ENCODE measurements around the gene KCNK15.
A peak's percentile ranks its signal among the peaks of the same experiment; 100 is the strongest.

KCNK15 gene

GRCh38 chr20:44716309-44717106, 29.2 kb upstream of the KCNK15 start:
- Histone ChIP-seq H3K9me2 (ENCODE audit: low read depth, low read length) (no peaks in the 10 kb centered on the region), H3K4me1 (ENCODE audit: insufficient read depth, low read length, severe bottlenecking) (no peaks in the 10 kb centered on the region), H3K9me3 (ENCODE audit: low read length) (no peaks in the 10 kb centered on the region), H3F3A (ENCODE audit: insufficient read depth, low read length) (no peaks in the 10 kb centered on the region), H3K27me3 (ENCODE audit: insufficient read depth, low read length) (peaks cover 5% of the 10 kb centered on the region), H4K20me1 (ENCODE audit: insufficient read depth, low read length) (no peaks in the 10 kb centered on the region), H3K4me2 (ENCODE audit: low read length) (no peak overlapping the region), H3K4me3 (ENCODE audit: low read depth, low read length, poor library complexity, severe bottlenecking) (no peak overlapping the region), H3K27ac (ENCODE audit: low read depth, low read length, poor library complexity, severe bottlenecking) (no peak overlapping the region), H2AFZ (ENCODE audit: low read length) (no peak overlapping the region), H3K79me2 (ENCODE audit: insufficient read depth, low read length) (no peaks in the 10 kb centered on the region), H3K9ac (ENCODE audit: low read length) (no peak overlapping the region), H3K36me3 (ENCODE audit: insufficient read depth, low read length) (no peaks in the 10 kb centered on the region)
- TF ChIP-seq EZH2 (IDR thresholded peaks at IDR 0.05; ENCODE audit: borderline replicate concordance, low read length) (no peak), CTCF (IDR thresholded peaks at IDR 0.05; ENCODE audit: low read length) (no peak)

DNA sequence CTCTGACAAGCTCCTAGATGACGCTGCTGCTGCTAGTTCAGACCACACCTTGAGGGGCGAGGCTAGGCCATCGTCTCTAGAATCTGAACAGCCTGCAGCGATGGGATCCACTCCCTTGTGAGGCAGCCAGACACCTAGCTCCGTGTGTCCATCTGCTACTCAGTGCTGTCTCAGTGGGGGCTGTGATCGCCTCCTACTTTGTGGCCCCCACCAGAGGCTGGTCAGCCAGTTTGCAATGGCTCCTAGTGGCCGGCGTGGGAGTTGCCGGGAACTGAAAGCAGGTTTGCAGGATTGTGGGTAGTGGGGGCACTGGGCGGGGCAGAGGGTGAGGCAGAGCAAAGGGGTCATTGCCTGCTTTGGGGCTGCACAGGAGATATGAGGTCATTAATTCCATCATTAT, 27.7 kb upstream of the KCNK15 start:
- Histone ChIP-seq H3K36me3 (ENCODE audit: insufficient read depth, low read length) (no peaks in the 10 kb centered on the region), H3K27ac (ENCODE audit: low read depth, low read length, poor library complexity, severe bottlenecking) (no peak overlapping the region), H3K9ac (ENCODE audit: low read length) (no peak overlapping the region), H3K4me3 (ENCODE audit: low read depth, low read length, poor library complexity, severe bottlenecking) (no peak overlapping the region), H3K27me3 (ENCODE audit: insufficient read depth, low read length) (peaks cover 5% of the 10 kb centered on the region), H3K4me2 (ENCODE audit: low read length) (no peak overlapping the region), H3F3A (ENCODE audit: insufficient read depth, low read length) (no peaks in the 10 kb centered on the region), H3K79me2 (ENCODE audit: insufficient read depth, low read length) (no peaks in the 10 kb centered on the region), H3K9me2 (ENCODE audit: low read depth, low read length) (no peaks in the 10 kb centered on the region), H2AFZ (ENCODE audit: low read length) (no peak overlapping the region), H3K4me1 (ENCODE audit: insufficient read depth, low read length, severe bottlenecking) (no peaks in the 10 kb centered on the region), H3K9me3 (ENCODE audit: low read length) (no peaks in the 10 kb centered on the region), H4K20me1 (ENCODE audit: insufficient read depth, low read length) (no peaks in the 10 kb centered on the region)
- TF ChIP-seq EZH2 (IDR thresholded peaks at IDR 0.05; ENCODE audit: borderline replicate concordance, low read length) = no peak
- TF ChIP-seq CTCF (IDR thresholded peaks at IDR 0.05; ENCODE audit: low read length) = peak; percentile 32; the same call in 1 of the 2 replicates

GRCh38 chr20:44719841-44720240, 25.8 kb upstream of the KCNK15 start:
- H3K36me3 ChIP-seq (ENCODE audit: insufficient read depth, low read length) = no peaks in the 10 kb centered on the region
- no peak overlapping the region for H3K4me2 ChIP-seq (ENCODE audit: low read length)
- H3K4me1 ChIP-seq (ENCODE audit: insufficient read depth, low read length, severe bottlenecking) = no peaks in the 10 kb centered on the region
- peaks cover 5% of the 10 kb centered on the region for H3K27me3 ChIP-seq (ENCODE audit: insufficient read depth, low read length)
- TF ChIP-seq EZH2 (IDR thresholded peaks at IDR 0.05; ENCODE audit: borderline replicate concordance, low read length) (no peak), CTCF (IDR thresholded peaks at IDR 0.05; ENCODE audit: low read length) (no peak)
- H3K9me2 ChIP-seq (ENCODE audit: low read depth, low read length) = no peaks in the 10 kb centered on the region
- H4K20me1 ChIP-seq (ENCODE audit: insufficient read depth, low read length) = no peaks in the 10 kb centered on the region
- no peaks in the 10 kb centered on the region for H3K79me2 ChIP-seq (ENCODE audit: insufficient read depth, low read length)
- no peaks in the 10 kb centered on the region for H3K9me3 ChIP-seq (ENCODE audit: low read length)
- no peak overlapping the region for H2AFZ ChIP-seq (ENCODE audit: low read length)
- H3F3A ChIP-seq (ENCODE audit: insufficient read depth, low read length) = no peaks in the 10 kb centered on the region
- no peak overlapping the region for H3K27ac ChIP-seq (ENCODE audit: low read depth, low read length, poor library complexity, severe bottlenecking)
- H3K4me3 ChIP-seq (ENCODE audit: low read depth, low read length, poor library complexity, severe bottlenecking) = no peak overlapping the region
- no peak overlapping the region for H3K9ac ChIP-seq (ENCODE audit: low read length)

Data from OCI-LY1 (cell line).